PFSK-1 (cell line): ENCODE results near the gene OR4D9.

Source experiments
- FOXP2 ChIP-seq: optimal IDR thresholded peaks from 2 replicates; pipeline ENCODE3; 2011; ENCODE audit warnings: borderline replicate concordance, control low read depth, inconsistent platforms; ENCODE audit not compliant: insufficient read depth; ENCODE audit errors: extremely low read length, extremely low read depth
- POLR2AphosphoS5 ChIP-seq: IDR thresholded peaks from 2 replicates; pipeline ENCODE4 v1.6.1; 2012; ENCODE audit warnings: low read depth, mild to moderate bottlenecking, control low read depth, low read length, moderate library complexity
- REST ChIP-seq, 2 experiments: IDR thresholded peaks; 2 replicates each; pipeline versions ENCODE4 v1.6.1 to v1.8.0; 2011 to 2012; ENCODE audit warnings: low read depth in 2 of 2, low read length in 2 of 2, control low read depth in 1 of 2, inconsistent platforms in 1 of 2, mild to moderate bottlenecking in 1 of 2, moderate library complexity in 1 of 2; ENCODE audit not compliant: insufficient read depth in 1 of 2
- SIN3A ChIP-seq: IDR thresholded peaks from 2 replicates; pipeline ENCODE4 v1.6.1; 2012; ENCODE audit warnings: mild to moderate bottlenecking, low read length, moderate library complexity, borderline replicate concordance; ENCODE audit not compliant: insufficient read depth
- TAF1 ChIP-seq: IDR thresholded peaks from 2 replicates; pipeline ENCODE4 v1.6.1; 2012; ENCODE audit warnings: low read length, control low read depth, borderline replicate concordance; ENCODE audit not compliant: insufficient read depth

OR4D9 gene

DNA sequence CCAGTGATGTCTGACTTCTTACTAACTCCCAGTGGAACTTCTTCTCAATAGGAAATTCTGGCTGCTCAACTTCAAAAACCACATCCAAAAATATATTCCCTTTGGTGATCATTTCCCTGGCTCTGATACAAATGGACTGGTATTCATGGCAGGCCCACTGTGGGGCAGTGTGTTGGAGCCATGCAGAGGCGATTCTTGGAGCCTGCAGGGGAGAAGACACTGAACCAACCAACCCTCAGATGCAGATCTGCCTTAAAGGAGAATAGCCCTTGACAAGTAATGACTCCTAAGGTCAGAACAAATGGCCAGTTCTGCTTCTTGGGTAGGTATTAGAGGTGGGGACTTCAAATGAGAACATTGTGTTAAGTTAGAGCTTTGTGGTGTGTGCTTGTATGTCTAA is 12.2 kb downstream of the OR4D9 start:
- TF ChIP-seq REST (IDR thresholded peaks at IDR 0.05; ENCODE audit: insufficient read depth in 1 of 2, low read depth in 2 of 2, low read length in 2 of 2) (no peak), FOXP2 (no peak), SIN3A (no peak), TAF1 (no peak)

DNA sequence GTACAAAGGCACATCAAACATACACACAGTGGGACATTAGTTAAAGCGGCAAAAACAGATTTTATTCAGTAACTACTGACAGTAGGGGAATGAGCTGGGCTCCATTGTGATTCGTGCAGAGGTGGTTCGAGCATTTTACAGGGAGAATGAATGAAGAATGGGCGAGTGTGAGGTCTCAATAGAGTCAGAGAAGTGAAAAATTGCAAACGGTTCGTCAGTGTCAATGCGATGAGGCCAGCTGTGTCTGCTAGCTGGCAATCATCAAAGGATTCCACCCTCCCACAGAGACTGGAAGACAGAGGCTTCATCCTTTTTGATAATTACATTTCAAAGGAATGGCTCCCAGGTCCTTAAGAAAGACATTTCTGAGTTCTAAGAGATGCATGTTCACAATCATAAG is 17.4 kb downstream of the OR4D9 start:
- TF ChIP-seq POLR2AphosphoS5 (no peak), SIN3A (no peak), TAF1 (no peak), FOXP2 (no peak), REST (IDR thresholded peaks at IDR 0.05; ENCODE audit: insufficient read depth in 1 of 2, low read depth in 2 of 2, low read length in 2 of 2) (no peak)

GRCh38 chr11:59532620-59533019 is 21.3 kb downstream of the OR4D9 start:
- TF ChIP-seq REST (IDR thresholded peaks at IDR 0.05; ENCODE audit: insufficient read depth in 1 of 2, low read depth in 2 of 2, low read length in 2 of 2) (no peak), SIN3A (no peak), POLR2AphosphoS5 (no peak), FOXP2 (no peak), TAF1 (no peak)

DNA sequence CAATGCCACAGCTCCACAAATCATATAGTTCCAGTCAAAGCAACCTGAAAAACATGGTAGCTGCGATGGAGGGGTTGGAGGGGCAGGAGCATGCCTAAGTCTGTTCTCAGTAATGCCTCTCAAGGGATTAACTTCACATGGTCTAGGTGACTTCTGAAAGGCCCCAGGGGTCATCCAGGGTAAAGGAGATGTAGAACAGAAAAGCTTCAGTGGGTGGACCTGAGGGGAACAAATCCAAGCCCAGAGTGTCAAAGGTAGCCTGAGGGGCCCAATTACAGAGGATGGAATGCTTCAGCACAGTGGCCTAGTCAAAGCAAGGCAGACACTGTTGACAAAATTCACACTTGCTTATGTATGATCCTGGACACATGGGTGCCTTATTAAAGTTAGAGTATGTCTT is 23.3 kb downstream of the OR4D9 start:
- TF ChIP-seq TAF1, result no peak

GRCh38 chr11:59542142-59542810 is 30.9 kb downstream of the OR4D9 start:
- TF ChIP-seq SIN3A, result no peak
- TF ChIP-seq TAF1, result no peak
- no peak for TF ChIP-seq POLR2AphosphoS5
- TF ChIP-seq REST (IDR thresholded peaks at IDR 0.05; ENCODE audit: insufficient read depth in 1 of 2, low read depth in 2 of 2, low read length in 2 of 2), result no peak
- TF ChIP-seq FOXP2, result no peak
